Astrocyte (in vitro differentiated cells and primary cell): ENCODE measurements around the gene TTYH3. TPM values are rescaled to one million over a fixed set of nuclear protein-coding genes. Genes with fewer than 3 reads are reported as not detected.
A peak's percentile ranks its signal among the peaks of the same experiment; 100 is the strongest.

Experiments used
- DNase-seq: peaks from one replicate; pipeline ENCODE4 v3.0.0-alpha.2; 2010; ENCODE audit warnings: low read depth
- FAIRE-seq: peaks from 2 replicates; lab custom pipeline; 2011; peaks lifted over from hg19 to GRCh38; lab: Jason Lieb, UNC
- H2AFZ ChIP-seq: 2 replicates; pipeline ENCODE4 v1.6.0; 2012; ENCODE audit warnings: low read depth, low read length, inconsistent platforms
- H3K27ac ChIP-seq: 2 replicates; pipeline ENCODE4 v1.5.1; 2011; ENCODE audit warnings: low read depth, low read length, inconsistent platforms
- H3K27me3 ChIP-seq: 2 replicates; pipeline ENCODE4 v1.6.0; 2011; ENCODE audit warnings: low read length, inconsistent platforms; ENCODE audit not compliant: insufficient read depth
- H3K36me3 ChIP-seq: 2 replicates; pipeline ENCODE4 v1.5.1; 2011; ENCODE audit warnings: low read length, inconsistent platforms; ENCODE audit not compliant: insufficient read depth
- H3K4me1 ChIP-seq: 2 replicates; pipeline ENCODE4 v1.5.1; 2011; ENCODE audit warnings: low read length, inconsistent platforms; ENCODE audit not compliant: insufficient read depth
- H3K4me2 ChIP-seq: 2 replicates; pipeline ENCODE4 v1.6.0; 2012; ENCODE audit warnings: low read length, inconsistent platforms
- H3K4me3 ChIP-seq: 2 replicates; pipeline ENCODE4 v1.5.1; 2011; ENCODE audit warnings: low read depth, mild to moderate bottlenecking, low read length, inconsistent platforms; ENCODE audit not compliant: insufficient read depth
- H3K79me2 ChIP-seq: 2 replicates; pipeline ENCODE4 v1.6.0; 2012; ENCODE audit warnings: mild to moderate bottlenecking, low read length, inconsistent platforms; ENCODE audit not compliant: insufficient read depth
- H3K9ac ChIP-seq: 2 replicates; pipeline ENCODE4 v1.6.0; 2012; ENCODE audit warnings: mild to moderate bottlenecking, low read length, inconsistent platforms
- H3K9me3 ChIP-seq: 2 replicates; pipeline ENCODE4 v1.5.1; 2012; ENCODE audit warnings: low read depth, mild to moderate bottlenecking, low read length, inconsistent platforms; ENCODE audit not compliant: insufficient read depth
- H4K20me1 ChIP-seq: 2 replicates; pipeline ENCODE4 v1.6.0; 2012; ENCODE audit warnings: low read length, inconsistent platforms; ENCODE audit not compliant: insufficient read depth
- H3K27ac Mint-ChIP-seq: one replicate; pipeline ENCODE4 v1.8.0; 2021; ENCODE audit warnings: mild to moderate bottlenecking, mixed read lengths; ENCODE audit not compliant: unreplicated experiment
- H3K27me3 Mint-ChIP-seq: one replicate; pipeline ENCODE4 v1.8.0; 2021; ENCODE audit warnings: low read depth, mixed read lengths; ENCODE audit not compliant: unreplicated experiment
- H3K36me3 Mint-ChIP-seq: one replicate; pipeline ENCODE4 v1.8.0; 2021; ENCODE audit warnings: low read depth, mixed read lengths; ENCODE audit not compliant: unreplicated experiment
- H3K4me1 Mint-ChIP-seq: one replicate; pipeline ENCODE4 v1.8.0; 2021; ENCODE audit warnings: low read depth, mixed read lengths; ENCODE audit not compliant: unreplicated experiment
- H3K4me3 Mint-ChIP-seq: one replicate; pipeline ENCODE4 v1.8.0; 2021; ENCODE audit warnings: mild to moderate bottlenecking, moderate library complexity, mixed read lengths; ENCODE audit not compliant: unreplicated experiment
- H3K9me3 Mint-ChIP-seq: one replicate; pipeline ENCODE4 v1.8.0; 2021; ENCODE audit warnings: mild to moderate bottlenecking, mixed read lengths; ENCODE audit not compliant: unreplicated experiment
- EZH2 ChIP-seq: IDR thresholded peaks from 2 replicates; pipeline ENCODE4 v1.6.1; 2012; ENCODE audit warnings: mild to moderate bottlenecking, low read length, inconsistent platforms; ENCODE audit not compliant: insufficient read depth
- total RNA-seq: library from RNA; stranded (reverse); gene quantifications from 2 replicates; pipeline ENCODE4 v1.2.1, GENCODE V29; 2021
- TF ChIP-seq, protein P1 (sequence below): IDR thresholded peaks from 2 replicates; pipeline ENCODE4 v1.5.1; 2011; ENCODE audit warnings: low read depth, mild to moderate bottlenecking, inconsistent platforms, low read length, moderate library complexity; ENCODE audit not compliant: insufficient read depth

Gene TTYH3
- total RNA-seq, 1 donor from 2014 or later, result 273 TPM

GRCh38 chr7:2632733-2633537 lies 1.1 kb downstream of the TTYH3 start:
- H3K4me3 Mint-ChIP-seq, result peak overlapping the region; percentile 94
- DNase-seq, result peak; percentile 61

GRCh38 chr7:2633538-2634266 lies 1.9 kb downstream of the TTYH3 start:
- H3K27ac ChIP-seq, result peak overlapping the region; percentile 93
- H3K4me1 Mint-ChIP-seq, result peaks cover 13% of the 10 kb centered on the region

More at GRCh38 chr7:2632733-2633537, 1.1 kb downstream of the TTYH3 start:
- Histone ChIP-seq H3K36me3 (no peaks in the 10 kb centered on the region), H2AFZ (no peak overlapping the region), H3K9ac (peak overlapping the region; percentile 90), H3K9me3 (peaks cover 3% of the 10 kb centered on the region), H3K4me1 (peaks cover 41% of the 10 kb centered on the region), H3K4me3 (peak overlapping the region; percentile 74), H3K79me2 (peaks cover 55% of the 10 kb centered on the region), H3K27me3 (no peaks in the 10 kb centered on the region), H3K4me2 (peak overlapping the region; percentile 88), H4K20me1 (peaks cover 52% of the 10 kb centered on the region), H3K27ac (peak overlapping the region; percentile 93)
- TF ChIP-seq, protein P1, sequence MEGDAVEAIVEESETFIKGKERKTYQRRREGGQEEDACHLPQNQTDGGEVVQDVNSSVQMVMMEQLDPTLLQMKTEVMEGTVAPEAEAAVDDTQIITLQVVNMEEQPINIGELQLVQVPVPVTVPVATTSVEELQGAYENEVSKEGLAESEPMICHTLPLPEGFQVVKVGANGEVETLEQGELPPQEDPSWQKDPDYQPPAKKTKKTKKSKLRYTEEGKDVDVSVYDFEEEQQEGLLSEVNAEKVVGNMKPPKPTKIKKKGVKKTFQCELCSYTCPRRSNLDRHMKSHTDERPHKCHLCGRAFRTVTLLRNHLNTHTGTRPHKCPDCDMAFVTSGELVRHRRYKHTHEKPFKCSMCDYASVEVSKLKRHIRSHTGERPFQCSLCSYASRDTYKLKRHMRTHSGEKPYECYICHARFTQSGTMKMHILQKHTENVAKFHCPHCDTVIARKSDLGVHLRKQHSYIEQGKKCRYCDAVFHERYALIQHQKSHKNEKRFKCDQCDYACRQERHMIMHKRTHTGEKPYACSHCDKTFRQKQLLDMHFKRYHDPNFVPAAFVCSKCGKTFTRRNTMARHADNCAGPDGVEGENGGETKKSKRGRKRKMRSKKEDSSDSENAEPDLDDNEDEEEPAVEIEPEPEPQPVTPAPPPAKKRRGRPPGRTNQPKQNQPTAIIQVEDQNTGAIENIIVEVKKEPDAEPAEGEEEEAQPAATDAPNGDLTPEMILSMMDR, result no peak
- TF ChIP-seq EZH2, result no peak
- no peak for FAIRE-seq
- peak overlapping the region; percentile 91 for H3K27ac Mint-ChIP-seq
- no peaks in the 10 kb centered on the region for H3K9me3 Mint-ChIP-seq
- H3K36me3 Mint-ChIP-seq, result peaks cover 4% of the 10 kb centered on the region
- H3K4me1 Mint-ChIP-seq, result peaks cover 13% of the 10 kb centered on the region
- H3K27me3 Mint-ChIP-seq, result no peaks in the 10 kb centered on the region

More at GRCh38 chr7:2633538-2634266, 1.9 kb downstream of the TTYH3 start:
- Histone ChIP-seq H3K36me3 (no peaks in the 10 kb centered on the region), H4K20me1 (peaks cover 60% of the 10 kb centered on the region), H2AFZ (no peak overlapping the region), H3K27me3 (no peaks in the 10 kb centered on the region), H3K4me1 (peaks cover 49% of the 10 kb centered on the region), H3K4me3 (peak overlapping the region; percentile 74), H3K79me2 (peaks cover 63% of the 10 kb centered on the region), H3K4me2 (peak overlapping the region; percentile 88), H3K9ac (peak overlapping the region; percentile 90), H3K9me3 (peaks cover 3% of the 10 kb centered on the region)
- Mint-ChIP-seq H3K27me3 (no peaks in the 10 kb centered on the region), H3K27ac (peak overlapping the region; percentile 91), H3K9me3 (no peaks in the 10 kb centered on the region), H3K36me3 (peaks cover 4% of the 10 kb centered on the region), H3K4me3 (peak overlapping the region; percentile 94)
- TF ChIP-seq, protein P1, result no peak
- no peak for TF ChIP-seq EZH2
- DNase-seq (peak; percentile 83), FAIRE-seq (no peak)
